Ovary (tissue), 9 donors: ENCODE data around the gene RETREG2. TPM values are rescaled to one million over a fixed set of nuclear protein-coding genes. Genes with fewer than 3 reads are reported as not detected.

Source experiments
- DNase-seq, 5 donors: peaks; one replicate each; pipeline ENCODE4 v3.0.0-alpha.2; 2019 to 2020
- H3K27ac ChIP-seq, 2 donors: fragments of 200-600 bp; one replicate each; pipeline versions ENCODE4 v1.5.1 to v1.8.0; 2019 to 2022
- H3K27me3 ChIP-seq: fragments of 200-600 bp; one replicate; pipeline ENCODE4 v1.8.0; 2022
- H3K36me3 ChIP-seq: fragments of 200-600 bp; sonication (generic); one replicate; pipeline ENCODE4 v1.5.1; 2019
- H3K4me1 ChIP-seq: one replicate; pipeline ENCODE4 v1.8.1; 2013; ENCODE audit warnings: mild to moderate bottlenecking, moderate library complexity; ENCODE audit not compliant: insufficient read depth
- H3K4me3 ChIP-seq: fragments of 200-600 bp; sonication (generic); one replicate; pipeline ENCODE4 v1.5.1; 2017
- H3K9me3 ChIP-seq, 2 donors: fragments of 200-600 bp in 1 of 2; sonication (generic) in 1 of 2; one replicate each; pipeline versions ENCODE4 v1.5.1 to v1.8.1; 2013 to 2019; ENCODE audit warnings: mild to moderate bottlenecking in 1 of 2, moderate library complexity in 1 of 2
- CTCF ChIP-seq, 3 donors: fragments of 450-650 bp in 2 of 3; fragments of 200-600 bp in 1 of 3; IDR thresholded peaks; one replicate each; pipeline versions ENCODE4 v1.5.1 to v1.8.0; 2016 to 2022; ENCODE audit warnings: antibody characterized with exemption in 3 of 3, mild to moderate bottlenecking in 1 of 3
- EP300 ChIP-seq: sonication (generic); formaldehyde crosslinking; IDR thresholded peaks from one replicate; pipeline ENCODE4 v1.6.1; 2017; ENCODE audit warnings: antibody characterized with exemption
- POLR2A ChIP-seq: fragments of 450-650 bp; IDR thresholded peaks from one replicate; pipeline ENCODE4 v1.6.1; 2017; ENCODE audit warnings: antibody characterized with exemption, mild to moderate bottlenecking, moderate library complexity
- WGBS, 3 donors: extraction: QIAGEN DNeasy Blood & Tissue Kit in 1 of 3; methylation state at CpG; one replicate each; pipeline versions ENCODE4 v1.1.5 to v1.1.7; 2013 to 2017; 5-methylcytosine and 5-hydroxymethylcytosine counted together
- intact Hi-C, 4 donors: fragments of 100-400 bp; cut with DNase I; formaldehyde crosslinking; loops; one replicate each; pipeline versions ENCODE4 v1.11.0 to v1.15.1; 2022 to 2023
- polyA plus RNA-seq, 2 donors: library from polyadenylated mRNA; stranded (reverse); fragments of 200-250 nt in 1 of 2; fragments of 350-450 nt in 1 of 2; fragmentation: Illumina TruSeq in 1 of 2; extraction: RNeasy Lipid Tissue Mini Kit (QIAGEN cat#74804) in 1 of 2; gene quantifications; one replicate each; pipeline ENCODE4 v1.2.3, GENCODE V29; 2013 to 2014
- total RNA-seq, 7 donors: library from RNA; depleted of rRNA in 2 of 7; stranded (reverse); fragments of >200 nt in 2 of 7; fragmentation: NEBNext Ultra II Directional in 3 of 7; extraction: Animal tissue kit (Norgen Biotek cat#: 25700) in 3 of 7; gene quantifications; one replicate each; pipeline versions ENCODE4 v1.1.0 to v1.2.4, GENCODE V29; 2016 to 2023
- donor health status: DM: no; HTN: no; CAD: no; lungs with moderate emphysema.
- donor health status: DM: no; HTN: no; CAD: no.
- donor health status: Bipolar disorder and iron deficiency.
- donor health status: DM: yes; HTN: yes; CAD: no.
- donor health status: DM: no; HTN: no; CAD: no.
- donor health status: DM: yes; HTN: yes; CAD: no.

The RETREG2 gene
- total and polyA plus RNA-seq, 9 donors: 40.9 to 110 (median 95.6) TPM

GRCh38 chr2:219163156-219163555 is 14.9 kb upstream of the RETREG2 start:
- WGBS, 3 donors: 88 to 96% (median 95%) methylated on average over 6 of the region's 6 CpGs
- no peaks in the 10 kb centered on the region for H3K27me3 ChIP-seq
- H3K4me1 ChIP-seq: peaks cover 5% of the 10 kb centered on the region
- no peak for DNase-seq
- no peak overlapping the region for H3K4me3 ChIP-seq
- TF ChIP-seq POLR2A: no peak
- no peak for TF ChIP-seq CTCF (IDR thresholded peaks at IDR 0.05)
- TF ChIP-seq EP300: no peak
- intact Hi-C loops: loop anchor here in 2 of 4 donors (5.0 to 10.0 kb wide), 4 partner anchors 134 to 372 kb away; partner anchors contain the start of gene DNPEP (in 2 of the 2)
- no peaks in the 10 kb centered on the region for H3K36me3 ChIP-seq
- H3K27ac ChIP-seq: no peak overlapping the region
- H3K9me3 ChIP-seq: no peaks in the 10 kb centered on the region

GRCh38 chr2:219165058-219165911 is 12.8 kb upstream of the RETREG2 start:
- Histone ChIP-seq H3K4me3 (no peak overlapping the region), H3K4me1 (peaks cover 8% of the 10 kb centered on the region), H3K9me3 (no peaks in the 10 kb centered on the region), H3K27ac (no peak overlapping the region), H3K36me3 (no peaks in the 10 kb centered on the region), H3K27me3 (no peaks in the 10 kb centered on the region)
- TF ChIP-seq CTCF (IDR thresholded peaks at IDR 0.05): no peak
- no peak for DNase-seq
- WGBS, 3 donors: 77 to 84% (median 79%) methylated on average over 10 of the region's 10 CpGs
- intact Hi-C loops: loop anchor here in 3 of 4 donors (5.0 to 10.0 kb wide), 3 partner anchors 127 to 370 kb away; partner anchors contain the start of gene DNPEP (in 1 of the 3)

- Histone ChIP-seq H3K27me3 (no peaks in the 10 kb centered on the region), H3K4me3 (no peak overlapping the region), H3K9me3 (no peaks in the 10 kb centered on the region), H3K36me3 (no peaks in the 10 kb centered on the region), H3K4me1 (peaks cover 6% of the 10 kb centered on the region), H3K27ac (peak overlapping the region in 1 of 2 donors; percentile 54)
- peak in 1 of 5 donors; percentile 52 for DNase-seq
- intact Hi-C loops: loop anchor here in 3 of 4 donors (5.0 to 10.0 kb wide), 3 partner anchors 124 to 367 kb away; partner anchors contain the start of gene DNPEP (in 1 of the 3)
- 37 to 47% (median 43%) methylated on average over 5 of the region's 5 CpGs for WGBS, 3 donors
- TF ChIP-seq CTCF (IDR thresholded peaks at IDR 0.05) (no peak), EP300 (no peak), POLR2A (no peak)
Observed at GRCh38 chr2:219167997-219168396, 10.1 kb upstream of the RETREG2 start.

GRCh38 chr2:219168526-219168925 is 9.5 kb upstream of the RETREG2 start:
- intact Hi-C loops: loop anchor here in 3 of 4 donors (5.0 to 10.0 kb wide), 3 partner anchors 124 to 366 kb away; partner anchors contain the start of gene DNPEP (in 1 of the 3)
- Histone ChIP-seq H3K4me1 (peaks cover 6% of the 10 kb centered on the region), H3K4me3 (no peak overlapping the region), H3K36me3 (no peaks in the 10 kb centered on the region), H3K9me3 (no peaks in the 10 kb centered on the region), H3K27ac (peak overlapping the region in 1 of 2 donors; percentile 54), H3K27me3 (no peaks in the 10 kb centered on the region)
- DNase-seq: peak in 4 of 5 donors; percentile 33 to 56 (median 49)
- 17 to 30% (median 19%) methylated on average over 6 of the region's 6 CpGs for WGBS, 3 donors
- TF ChIP-seq CTCF (IDR thresholded peaks at IDR 0.05): no peak
- no peak for TF ChIP-seq EP300
- no peak for TF ChIP-seq POLR2A
